Neuronal stem cell (in vitro differentiated cells): ENCODE results near the gene GALC.

ENCODE experiments used
- DNase-seq: peaks from one replicate; pipeline ENCODE4 v3.0.0-alpha.2; 2013; ENCODE audit warnings: low spot score
- H2AFZ ChIP-seq: one replicate; pipeline ENCODE4 v1.6.1; 2013; ENCODE audit warnings: mild to moderate bottlenecking, low read length, inconsistent platforms
- H2AK5ac ChIP-seq: 2 replicates; pipeline ENCODE4 v1.6.1; 2013; ENCODE audit warnings: low read depth, mild to moderate bottlenecking, inconsistent platforms, low read length, moderate library complexity, mixed read lengths
- H2BK120ac ChIP-seq: 2 replicates; pipeline ENCODE4 v1.6.1; 2013; ENCODE audit warnings: low read depth, mild to moderate bottlenecking, inconsistent platforms, low read length, moderate library complexity, mixed read lengths
- H2BK12ac ChIP-seq: one replicate; pipeline ENCODE4 v1.6.1; 2013; ENCODE audit warnings: low read length, inconsistent platforms
- H2BK15ac ChIP-seq: 2 replicates; pipeline ENCODE4 v1.6.1; 2013; ENCODE audit warnings: mild to moderate bottlenecking, low read length, inconsistent platforms, mixed read lengths
- H2BK5ac ChIP-seq: one replicate; pipeline ENCODE4 v1.6.1; 2013; ENCODE audit warnings: inconsistent platforms, mild to moderate bottlenecking, low read length, moderate library complexity
- H3K14ac ChIP-seq: one replicate; pipeline ENCODE4 v1.6.1; 2013; ENCODE audit warnings: low read length, inconsistent platforms
- H3K18ac ChIP-seq: 2 replicates; pipeline ENCODE4 v1.6.1; 2013; ENCODE audit warnings: low read length, inconsistent platforms
- H3K23ac ChIP-seq: 2 replicates; pipeline ENCODE4 v1.6.1; 2013; ENCODE audit warnings: low read depth, mild to moderate bottlenecking, mixed read lengths, low read length, inconsistent platforms; ENCODE audit not compliant: poor library complexity
- H3K27ac ChIP-seq: replicated peaks from 3 replicates; pipeline ENCODE4 v1.5.1; 2013; ENCODE audit warnings: low read length, inconsistent platforms
- H3K27me3 ChIP-seq, 3 experiments: 2 replicates each; pipeline ENCODE4 v1.6.1; 2013; ENCODE audit warnings: low read length in 3 of 3, mild to moderate bottlenecking in 2 of 3, inconsistent platforms in 1 of 3, low read depth in 1 of 3, mixed read lengths in 1 of 3, moderate library complexity in 1 of 3; ENCODE audit not compliant: control insufficient read depth in 3 of 3, insufficient read depth in 3 of 3
- H3K36me3 ChIP-seq, 2 donors: replicated peaks in 1 of 2; 2 replicates each; pipeline ENCODE4 v1.6.1; 2013; ENCODE audit warnings: low read length in 2 of 2; ENCODE audit not compliant: control insufficient read depth in 2 of 2, insufficient read depth in 2 of 2
- H3K4ac ChIP-seq: 2 replicates; pipeline ENCODE4 v1.6.1; 2013; ENCODE audit warnings: inconsistent platforms, mild to moderate bottlenecking, low read length, moderate library complexity
- H3K4me1 ChIP-seq, 2 donors: 1 replicate in 1 of 2; 2 replicates in 1 of 2; pipeline ENCODE4 v1.6.1; 2013; ENCODE audit warnings: low read length in 2 of 2, low read depth in 1 of 2; ENCODE audit not compliant: control insufficient read depth in 2 of 2, insufficient read depth in 1 of 2
- H3K4me2 ChIP-seq: one replicate; pipeline ENCODE4 v1.6.1; 2013; ENCODE audit warnings: mild to moderate bottlenecking, low read length, inconsistent platforms; ENCODE audit not compliant: insufficient read depth, poor library complexity, severe bottlenecking
- H3K4me3 ChIP-seq, 2 donors: 2 replicates each; pipeline ENCODE4 v1.5.1; 2013; ENCODE audit warnings: low read length in 2 of 2, mild to moderate bottlenecking in 2 of 2, inconsistent platforms in 1 of 2, moderate library complexity in 1 of 2
- H3K79me1 ChIP-seq: one replicate; pipeline ENCODE4 v1.6.1; 2013; ENCODE audit warnings: low read depth, mild to moderate bottlenecking, inconsistent platforms, low read length, moderate library complexity
- H3K9ac ChIP-seq: one replicate; pipeline ENCODE4 v1.6.1; 2013; ENCODE audit warnings: mild to moderate bottlenecking, low read depth, low read length, inconsistent platforms; ENCODE audit not compliant: poor library complexity
- H3K9me3 ChIP-seq, 2 donors: replicated peaks in 1 of 2; 2 replicates each; pipeline versions ENCODE3 to v1.6.1; 2013; ENCODE audit warnings: low read length in 2 of 2, mild to moderate bottlenecking in 2 of 2, inconsistent platforms in 1 of 2, low read depth in 1 of 2, mixed read lengths in 1 of 2, moderate library complexity in 1 of 2; ENCODE audit not compliant: control insufficient read depth in 2 of 2, insufficient read depth in 1 of 2
- H4K8ac ChIP-seq: one replicate; pipeline ENCODE4 v1.6.1; 2013; ENCODE audit warnings: low read depth, mild to moderate bottlenecking, inconsistent platforms, low read length, moderate library complexity
- H4K91ac ChIP-seq: one replicate; pipeline ENCODE4 v1.6.1; 2013; ENCODE audit warnings: low read length, low read depth, mild to moderate bottlenecking, inconsistent platforms; ENCODE audit not compliant: poor library complexity
- WGBS, 2 donors: extraction: QIAGEN DNeasy Blood & Tissue Kit; methylation state at CpG; one replicate each; pipeline ENCODE4 v1.1.7; 2013; ENCODE audit warnings: missing lambda C conversion rate in 2 of 2, mixed read lengths in 1 of 2; ENCODE audit not compliant: insufficient read length in 2 of 2, insufficient replicate concordance in 1 of 2; ENCODE audit errors: extremely low coverage in 2 of 2; 5-methylcytosine and 5-hydroxymethylcytosine counted together

Gene GALC

DNA sequence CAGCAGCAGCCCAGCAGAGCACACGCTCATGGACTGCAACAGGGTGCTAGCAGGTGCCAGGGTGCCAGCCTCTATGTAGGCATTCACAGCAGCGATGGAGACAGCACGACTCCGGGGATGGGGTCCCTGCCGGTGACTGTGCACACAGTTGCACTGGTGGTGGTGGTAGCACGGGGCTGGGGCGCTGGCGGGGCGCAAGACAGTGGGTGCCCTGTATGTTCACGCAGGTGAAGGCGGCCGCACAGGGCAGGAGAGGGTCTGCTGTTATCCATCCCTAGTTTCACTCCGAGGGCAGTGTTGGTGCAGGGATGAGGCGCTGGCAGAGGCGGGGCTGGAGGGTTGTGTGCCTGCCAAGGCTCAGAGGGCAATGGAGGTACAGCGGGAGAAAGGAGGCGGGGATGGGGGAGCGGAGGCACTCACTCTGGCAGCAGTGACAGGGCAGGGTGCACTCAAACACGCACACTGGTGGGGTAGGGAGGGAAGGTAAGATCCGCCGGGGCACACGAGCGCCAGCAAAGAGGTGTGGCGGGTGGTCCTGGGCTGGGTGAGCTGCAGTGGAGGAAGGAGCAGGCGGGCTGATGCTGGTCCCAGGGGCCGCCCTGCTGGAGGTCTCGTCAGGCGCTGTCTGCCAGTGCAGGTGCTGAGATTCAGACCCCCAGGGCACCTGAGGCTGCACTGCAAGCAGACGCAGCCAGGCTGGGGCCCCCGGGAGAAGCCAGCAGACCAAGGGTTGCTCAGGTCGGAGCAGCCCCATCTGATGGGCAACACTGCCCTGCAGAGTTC, 76.7 kb downstream of the GALC start:
- H3K4me1 ChIP-seq: no peaks in the 10 kb centered on the region
- H2AFZ ChIP-seq: no peak overlapping the region
- H3K23ac ChIP-seq: peak overlapping the region; percentile 55
- no peak overlapping the region for H2BK5ac ChIP-seq
- peak overlapping the region; percentile 31 for H3K14ac ChIP-seq
- H3K4ac ChIP-seq: no peak overlapping the region
- H3K79me1 ChIP-seq: no peaks in the 10 kb centered on the region
- no peak overlapping the region for H3K27ac ChIP-seq
- no peak overlapping the region for H2BK12ac ChIP-seq
- H3K18ac ChIP-seq: peak overlapping the region; percentile 48
- no peak for DNase-seq
- no peak overlapping the region for H4K91ac ChIP-seq
- H4K8ac ChIP-seq: no peak overlapping the region
- H3K4me3 ChIP-seq: no peak overlapping the region
- peak overlapping the region; percentile 5 for H2BK120ac ChIP-seq
- H3K4me2 ChIP-seq: no peak overlapping the region
- no peak overlapping the region for H2BK15ac ChIP-seq
- H3K27me3 ChIP-seq: no peaks in the 10 kb centered on the region
- H3K9me3 ChIP-seq: peaks cover 0 to 2% of the 10 kb centered on the region in 2 donors
- no peaks in the 10 kb centered on the region for H3K36me3 ChIP-seq
- H3K9ac ChIP-seq: peak overlapping the region; percentile 54
- no CpG with 5 or more reads among the region's 31 CpGs for WGBS, 2 donors
- no peak overlapping the region for H2AK5ac ChIP-seq

DNA sequence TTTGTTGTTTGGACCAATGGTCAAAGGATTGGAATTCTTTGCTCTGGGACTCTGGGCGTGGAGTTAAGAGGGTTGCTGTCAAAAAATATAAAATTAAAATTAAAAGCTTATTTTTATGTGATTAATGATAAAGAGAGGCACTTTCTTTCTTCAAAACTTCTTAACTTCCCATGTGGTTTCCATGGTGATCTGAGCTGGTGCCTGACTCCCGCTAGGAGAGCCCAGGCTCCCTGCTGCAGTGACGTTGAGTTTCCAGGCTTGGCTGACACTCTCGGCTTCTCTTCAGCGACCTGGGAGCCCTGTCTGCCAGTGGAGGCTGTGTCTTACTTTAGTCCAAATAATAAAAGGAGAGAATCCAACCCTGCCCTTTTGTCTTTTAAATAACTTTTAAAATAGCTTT, 84.4 kb downstream of the GALC start:
- no peak overlapping the region for H4K91ac ChIP-seq
- no peak overlapping the region for H3K4ac ChIP-seq
- no peaks in the 10 kb centered on the region for H3K36me3 ChIP-seq
- H3K27me3 ChIP-seq: no peaks in the 10 kb centered on the region
- H2BK5ac ChIP-seq: no peak overlapping the region
- H3K23ac ChIP-seq: no peak overlapping the region
- H3K4me1 ChIP-seq: no peaks in the 10 kb centered on the region
- H3K18ac ChIP-seq: no peak overlapping the region
- no peak overlapping the region for H2BK120ac ChIP-seq
- H3K14ac ChIP-seq: no peak overlapping the region
- no peak overlapping the region for H2AFZ ChIP-seq
- H3K27ac ChIP-seq: no peak overlapping the region
- peaks cover 0 to 3% of the 10 kb centered on the region in 2 donors for H3K9me3 ChIP-seq
- H3K9ac ChIP-seq: no peak overlapping the region
- H3K4me2 ChIP-seq: no peak overlapping the region
- H3K79me1 ChIP-seq: no peaks in the 10 kb centered on the region
- H2AK5ac ChIP-seq: no peak overlapping the region
- DNase-seq: no peak
- H4K8ac ChIP-seq: no peak overlapping the region
- no peak overlapping the region for H2BK12ac ChIP-seq
- H3K4me3 ChIP-seq: no peak overlapping the region
- no peak overlapping the region for H2BK15ac ChIP-seq
- no CpG with 5 or more reads among the region's 5 CpGs for WGBS, 2 donors

DNA sequence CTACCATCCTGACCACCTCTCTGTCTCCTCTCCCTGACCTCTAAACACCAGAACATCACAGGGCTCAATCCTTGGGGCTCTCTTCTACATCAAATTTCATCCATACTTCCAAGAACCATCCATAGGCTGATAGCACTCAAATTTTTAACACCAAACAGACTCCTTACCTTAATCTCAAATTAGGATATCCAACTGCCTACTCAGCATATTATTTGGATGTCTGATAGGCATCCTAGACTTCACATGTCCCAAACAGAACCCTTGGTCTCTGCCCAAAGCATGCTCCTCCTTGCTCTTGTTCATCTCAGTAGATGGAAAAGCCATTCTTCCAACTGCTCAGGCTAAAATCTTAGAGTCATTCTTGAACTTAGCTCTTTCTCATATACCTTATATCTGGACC, 91.3 kb downstream of the GALC start:
- H3K36me3 ChIP-seq: no peaks in the 10 kb centered on the region
- H3K4me1 ChIP-seq: peaks cover 3% of the 10 kb centered on the region in 2 donors
- H3K14ac ChIP-seq: no peak overlapping the region
- no peaks in the 10 kb centered on the region for H3K79me1 ChIP-seq
- H3K4ac ChIP-seq: no peak overlapping the region
- no peak overlapping the region for H2BK12ac ChIP-seq
- H3K9ac ChIP-seq: no peak overlapping the region
- no peak for DNase-seq
- peaks cover 0 to 1% of the 10 kb centered on the region in 2 donors for H3K9me3 ChIP-seq
- H2BK15ac ChIP-seq: no peak overlapping the region
- no peak overlapping the region for H3K18ac ChIP-seq
- H4K91ac ChIP-seq: no peak overlapping the region
- H2AFZ ChIP-seq: no peak overlapping the region
- H2BK5ac ChIP-seq: no peak overlapping the region
- H3K4me3 ChIP-seq: no peak overlapping the region
- H3K27ac ChIP-seq: no peak overlapping the region
- no peak overlapping the region for H2BK120ac ChIP-seq
- H2AK5ac ChIP-seq: no peak overlapping the region
- no peak overlapping the region for H3K23ac ChIP-seq
- peaks cover 0 to 2% (median 0%) of the 10 kb centered on the region in 3 experiments for H3K27me3 ChIP-seq
- H3K4me2 ChIP-seq: no peak overlapping the region
- no peak overlapping the region for H4K8ac ChIP-seq

DNA sequence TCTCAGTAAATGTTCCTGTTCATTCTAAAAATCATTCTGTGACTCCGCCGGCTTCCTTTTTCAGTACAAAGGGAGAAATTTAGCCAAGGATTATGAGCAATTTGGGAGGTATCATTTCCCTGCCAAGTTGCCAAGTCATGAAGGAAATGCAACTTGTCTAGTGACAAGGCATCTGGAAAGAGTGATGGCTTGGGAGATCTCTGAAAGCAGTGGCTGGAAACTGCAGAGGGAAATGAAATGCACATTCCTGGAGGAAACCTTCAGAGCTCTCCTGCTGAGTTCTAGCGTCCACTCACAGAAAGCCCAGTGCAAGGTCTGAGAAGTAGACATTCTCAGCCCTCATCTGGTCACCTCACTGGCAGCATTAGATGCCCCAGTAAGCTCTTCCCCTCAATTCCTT, 91.7 kb downstream of the GALC start:
- H3K14ac ChIP-seq: no peak overlapping the region
- peaks cover 3 to 4% of the 10 kb centered on the region in 2 donors for H3K4me1 ChIP-seq
- no peak overlapping the region for H2BK5ac ChIP-seq
- H2BK12ac ChIP-seq: no peak overlapping the region
- no peak overlapping the region for H3K18ac ChIP-seq
- no peak for DNase-seq
- no peak overlapping the region for H3K4me3 ChIP-seq
- no peak overlapping the region for H3K4ac ChIP-seq
- H2AK5ac ChIP-seq: no peak overlapping the region
- no peak overlapping the region for H3K27ac ChIP-seq
- H3K79me1 ChIP-seq: no peaks in the 10 kb centered on the region
- H2BK120ac ChIP-seq: no peak overlapping the region
- H3K23ac ChIP-seq: no peak overlapping the region
- no peak overlapping the region for H3K9ac ChIP-seq
- peaks cover 0 to 2% (median 0%) of the 10 kb centered on the region in 3 experiments for H3K27me3 ChIP-seq
- no CpG with 5 or more reads among the region's 3 CpGs for WGBS, 2 donors
- no peak overlapping the region for H4K8ac ChIP-seq
- H3K36me3 ChIP-seq: no peaks in the 10 kb centered on the region
- no peak overlapping the region for H4K91ac ChIP-seq
- H3K4me2 ChIP-seq: no peak overlapping the region
- H3K9me3 ChIP-seq: peaks cover 0 to 1% of the 10 kb centered on the region in 2 donors
- H2BK15ac ChIP-seq: no peak overlapping the region
- no peak overlapping the region for H2AFZ ChIP-seq
